Right ventricle myocardium inferior (tissue), 1 donor: ENCODE data around the gene LRRC27. TPM values are rescaled to one million over a fixed set of nuclear protein-coding genes. Genes with fewer than 3 reads are reported as not detected.
"Not testable (repeated sequence)": the region's sequence is repeated elsewhere in the genome, so short reads cannot be mapped to it uniquely, and the experiment has no call there.

Source experiments
- ATAC-seq: fragments of 200-7000 bp; cut with Tn5 transposase; one replicate; pipeline ENCODE4 v1.9.1; 2020; ENCODE audit warnings: mild to moderate bottlenecking, moderate library complexity
- DNase-seq: peaks from one replicate; pipeline ENCODE4 v3.0.0; 2021; ENCODE audit errors: missing footprints
- intact Hi-C: fragments of 100-400 bp; cut with DNase I; formaldehyde crosslinking; loops from one replicate; pipeline ENCODE4 v1.11.0; 2022
- total RNA-seq: library from RNA; stranded (reverse); fragmentation: NEBNext Ultra II Directional; extraction: Animal tissue kit (Norgen Biotek cat#: 25700); gene quantifications from one replicate; pipeline ENCODE4 v1.2.1, GENCODE V29; 2021
- donor health status: DM: no; HTN: yes; CAD: no; lungs with severe emphysema.

Gene LRRC27
- total RNA-seq, 1 donor from 2014 or later = 4.2 TPM

GRCh38 chr10:132330486-132330833 lies 1.5 kb upstream of the LRRC27 start:
- ATAC-seq = no peak
- no peak for DNase-seq
- intact Hi-C loops = loop anchor here (2.0 to 10.0 kb wide), 2 partner anchors 20 to 214 kb away; no protein-coding TSS in a partner anchor

- ATAC-seq (no peak), DNase-seq (no peak)
- intact Hi-C loops = loop anchor here (2.0 to 10.0 kb wide), 2 partner anchors 62 to 212 kb away; no protein-coding TSS in a partner anchor
These were observed 401 bp downstream of the LRRC27 start for GRCh38 chr10:132332433-132332754.

- DNase-seq = no peak
- intact Hi-C loops = loop anchor here (2.0 to 10.0 kb wide), 2 partner anchors 61 to 211 kb away; no protein-coding TSS in a partner anchor
- no peak for ATAC-seq
These were observed 1.4 kb downstream of the LRRC27 start for GRCh38 chr10:132333386-132333785.

GRCh38 chr10:132334631-132335188 lies 2.7 kb downstream of the LRRC27 start:
- DNase-seq (no peak), ATAC-seq (no peak)
- intact Hi-C loops = loop anchor here (10.0 kb wide), 1 partner anchor 210 kb away; no protein-coding TSS in a partner anchor

- DNase-seq (no peak), ATAC-seq (no peak)
- intact Hi-C loops = loop anchor here (1.0 to 10.0 kb wide), 2 partner anchors 27 to 209 kb away; no protein-coding TSS in a partner anchor
These were observed 3.4 kb downstream of the LRRC27 start for GRCh38 chr10:132335189-132336063.

- peak; percentile 20 for ATAC-seq
- DNase-seq = no peak
- intact Hi-C loops = loop anchor here (1.0 to 10.0 kb wide), 2 partner anchors 28 to 209 kb away; no protein-coding TSS in a partner anchor
These were observed 4.2 kb downstream of the LRRC27 start for GRCh38 chr10:132336064-132336746.

- intact Hi-C loops = loop anchor here (1.0 to 10.0 kb wide), 2 partner anchors 29 to 208 kb away; no protein-coding TSS in a partner anchor
- DNase-seq (no peak), ATAC-seq (no peak)
These were observed 5.0 kb downstream of the LRRC27 start for GRCh38 chr10:132336919-132337407.

GRCh38 chr10:132337854-132338253 lies 5.9 kb downstream of the LRRC27 start:
- intact Hi-C loops = loop anchor here (10.0 kb wide), 1 partner anchor 207 kb away; no protein-coding TSS in a partner anchor
- ATAC-seq, DNase-seq: not testable (repeated sequence)

GRCh38 chr10:132338876-132339275 lies 6.9 kb downstream of the LRRC27 start:
- ATAC-seq = no peak

GRCh38 chr10:132339276-132339675 lies 7.3 kb downstream of the LRRC27 start:
- intact Hi-C loops = loop anchor here (10.0 kb wide), 1 partner anchor 206 kb away; no protein-coding TSS in a partner anchor

More at GRCh38 chr10:132338876-132339275, 6.9 kb downstream of the LRRC27 start:
- DNase-seq = no peak
- intact Hi-C loops = loop anchor here (10.0 kb wide), 1 partner anchor 206 kb away; no protein-coding TSS in a partner anchor

GRCh38 chr10:132341017-132341416 lies 9.0 kb downstream of the LRRC27 start:
- intact Hi-C loops = no loop called here
- ATAC-seq (no peak), DNase-seq (no peak)

More at GRCh38 chr10:132339276-132339675, 7.3 kb downstream of the LRRC27 start:
- no peak for ATAC-seq
- no peak for DNase-seq

- intact Hi-C loops = no loop called here
- no peak for ATAC-seq
- DNase-seq = no peak
These were observed 9.8 kb downstream of the LRRC27 start for GRCh38 chr10:132341781-132342180.

- ATAC-seq (no peak), DNase-seq (no peak)
- intact Hi-C loops = no loop called here
These were observed 10.6 kb downstream of the LRRC27 start for GRCh38 chr10:132342553-132342952.

- DNase-seq (no peak), ATAC-seq (no peak)
- intact Hi-C loops = no loop called here
These were observed 12.4 kb downstream of the LRRC27 start for GRCh38 chr10:132344386-132344785.

- ATAC-seq (no peak), DNase-seq (no peak)
- intact Hi-C loops = no loop called here
These were observed 13.4 kb downstream of the LRRC27 start for GRCh38 chr10:132345345-132345744.

- no peak for DNase-seq
- intact Hi-C loops = no loop called here
These were observed 14.8 kb downstream of the LRRC27 start for GRCh38 chr10:132346806-132347205.

GRCh38 chr10:132347211-132347930 lies 15.4 kb downstream of the LRRC27 start:
- DNase-seq (no peak), ATAC-seq (no peak)
- intact Hi-C loops = no loop called here

More at GRCh38 chr10:132346806-132347205, 14.8 kb downstream of the LRRC27 start:
- no peak for ATAC-seq

- intact Hi-C loops = no loop called here
- no peak for DNase-seq
- ATAC-seq = no peak
These were observed 15.9 kb downstream of the LRRC27 start for GRCh38 chr10:132347931-132348267.
